SKM-1 treated with dmso at 0.1 percent for 144 hours (cell line): ENCODE data around the gene GRB10.

ENCODE experiments used
- DNase-seq: peaks from one replicate; lab custom pipeline; 2025; ENCODE audit not compliant: unreplicated experiment; lab: John Stamatoyannopoulos, UW

GRB10 gene

DNA sequence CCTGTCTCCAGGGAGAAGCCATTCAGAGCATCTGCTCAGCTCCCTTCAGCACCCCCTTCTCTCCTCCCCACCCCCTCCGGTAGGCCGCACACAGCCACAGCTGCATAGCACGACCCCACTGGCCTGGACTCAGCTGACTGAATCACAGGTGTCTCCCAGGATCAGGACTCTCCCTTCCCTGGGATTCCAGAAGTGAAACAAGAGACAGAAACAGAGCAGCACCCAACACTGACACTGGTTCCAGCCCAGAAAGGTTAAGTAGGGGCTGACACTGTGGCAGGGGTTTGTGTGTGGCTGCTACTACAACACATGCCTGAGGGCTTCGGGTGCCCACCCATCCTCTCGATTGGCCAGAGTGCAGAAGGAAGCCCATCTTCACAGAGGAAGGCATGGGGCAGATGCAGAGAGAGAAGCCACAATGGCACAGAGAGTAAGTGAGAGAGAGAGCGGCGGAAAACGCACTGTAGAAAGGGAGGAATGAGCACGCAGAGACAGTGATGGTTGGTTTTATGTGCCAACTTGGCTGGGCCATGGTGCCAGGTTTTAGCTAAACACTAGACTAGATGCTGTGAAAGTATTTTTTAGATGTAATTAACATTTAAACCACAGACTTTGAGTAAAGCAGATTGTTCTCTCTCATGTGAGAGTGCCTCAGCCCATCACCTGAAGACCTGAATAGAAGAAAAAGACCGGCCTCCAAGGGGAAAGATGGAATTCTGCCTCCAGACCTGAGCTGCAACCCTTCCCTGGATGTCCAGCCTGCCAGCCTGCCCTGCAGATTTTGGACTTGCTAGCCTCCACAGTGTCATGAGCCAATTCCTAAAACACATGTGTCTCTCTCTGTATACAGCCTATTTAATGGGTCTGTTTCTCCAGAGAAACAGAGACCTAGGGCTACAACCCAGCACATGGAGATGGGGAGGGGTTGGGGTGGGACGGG, 107.5 kb downstream of the GRB10 start:
- DNase-seq, result no peak

DNA sequence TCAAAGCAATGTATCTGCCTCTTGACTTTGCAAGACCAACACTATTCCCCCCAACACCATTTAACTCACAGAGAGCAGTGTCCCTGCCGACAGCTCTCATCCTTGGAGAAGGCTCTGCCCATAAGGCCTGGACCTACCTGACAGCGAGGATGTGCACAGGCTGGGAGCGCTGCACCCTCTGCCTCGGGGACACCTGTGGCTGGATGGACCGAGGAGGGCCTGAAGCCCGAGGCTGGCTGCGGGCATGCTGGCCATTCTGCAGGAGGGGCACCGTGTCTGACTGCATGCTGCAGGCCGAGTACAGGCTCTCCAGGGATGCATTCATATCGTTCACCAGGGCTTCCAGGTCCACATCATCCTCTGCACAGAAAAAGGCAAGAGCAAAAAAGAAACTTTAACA, 108.4 kb downstream of the GRB10 start:
- DNase-seq, result no peak

DNA sequence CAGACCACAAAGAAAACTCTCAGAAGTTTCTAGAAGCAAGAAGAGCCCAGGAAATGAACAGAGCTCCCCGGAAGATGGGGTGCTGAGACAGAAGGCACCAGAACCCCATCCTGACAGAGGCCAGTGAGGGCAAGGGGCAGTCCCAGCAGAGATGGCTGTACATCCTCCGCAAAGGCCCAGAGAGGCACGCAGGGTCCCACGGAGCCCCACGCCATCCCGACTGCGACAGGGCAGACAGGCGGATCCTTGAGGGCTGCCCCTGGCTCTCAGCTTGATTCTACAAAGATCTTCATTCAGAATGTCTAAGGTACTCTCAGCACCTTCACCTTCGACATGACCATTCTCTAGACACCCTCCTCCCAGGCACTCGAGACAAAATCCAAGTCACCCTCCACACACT, 109.6 kb downstream of the GRB10 start:
- no peak for DNase-seq

DNA sequence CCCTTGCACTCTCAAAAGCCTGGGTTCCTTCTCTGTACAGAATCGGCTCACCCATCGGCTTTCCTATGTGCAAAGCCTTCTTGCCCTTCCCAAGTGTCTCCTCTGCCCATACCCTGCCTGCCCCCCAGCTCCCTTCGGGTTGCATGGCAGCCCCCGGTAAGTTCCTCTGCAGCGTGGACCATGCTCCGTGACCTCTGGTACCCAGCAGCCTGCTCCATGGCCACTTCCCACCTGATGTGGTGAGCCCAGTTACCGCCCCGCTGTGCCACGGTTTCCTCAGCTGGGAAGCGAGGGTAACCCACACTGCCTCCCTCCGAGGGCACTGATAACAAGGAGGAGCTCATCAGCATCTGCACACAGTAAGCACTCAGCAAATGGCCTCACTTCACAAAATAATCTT, 110.7 kb downstream of the GRB10 start:
- DNase-seq, result no peak

DNA sequence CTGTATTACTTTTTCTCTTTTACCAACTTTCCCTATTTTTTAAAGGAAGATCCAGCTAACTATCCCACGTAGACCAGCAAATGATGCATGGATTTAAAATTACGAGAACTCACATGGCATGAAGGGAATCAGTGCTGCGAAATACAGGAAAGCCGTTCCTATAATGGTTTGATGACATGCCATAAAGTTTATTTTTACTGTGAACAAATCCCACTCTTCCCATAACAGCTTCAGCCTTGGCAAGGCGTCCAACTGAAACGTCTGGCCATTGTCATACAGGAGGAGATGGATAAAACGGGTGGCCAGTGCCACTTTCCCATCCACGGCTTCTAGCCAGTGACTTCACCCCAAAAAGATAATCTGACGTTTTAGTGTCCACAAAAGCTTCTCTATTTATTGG, 111.3 kb downstream of the GRB10 start:
- DNase-seq, result no peak

DNA sequence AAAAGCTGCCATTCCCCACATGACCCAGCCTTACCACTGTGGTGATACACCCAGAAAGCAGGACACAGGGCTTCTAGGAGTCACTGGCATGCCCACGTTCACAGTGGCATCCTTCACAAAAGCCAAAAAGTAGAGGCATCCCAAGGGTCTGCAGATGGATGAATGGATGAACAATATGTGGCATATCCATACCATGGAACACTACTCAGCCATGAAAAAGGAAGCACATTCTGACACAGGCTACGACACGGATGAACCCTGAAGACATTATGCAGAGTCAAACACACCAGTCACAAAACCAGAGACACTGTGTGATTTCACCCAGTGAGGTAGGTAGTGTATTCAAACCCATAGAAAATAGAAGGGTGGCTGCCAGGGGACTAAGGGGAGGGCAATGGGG, 112.8 kb downstream of the GRB10 start:
- no peak for DNase-seq

DNA sequence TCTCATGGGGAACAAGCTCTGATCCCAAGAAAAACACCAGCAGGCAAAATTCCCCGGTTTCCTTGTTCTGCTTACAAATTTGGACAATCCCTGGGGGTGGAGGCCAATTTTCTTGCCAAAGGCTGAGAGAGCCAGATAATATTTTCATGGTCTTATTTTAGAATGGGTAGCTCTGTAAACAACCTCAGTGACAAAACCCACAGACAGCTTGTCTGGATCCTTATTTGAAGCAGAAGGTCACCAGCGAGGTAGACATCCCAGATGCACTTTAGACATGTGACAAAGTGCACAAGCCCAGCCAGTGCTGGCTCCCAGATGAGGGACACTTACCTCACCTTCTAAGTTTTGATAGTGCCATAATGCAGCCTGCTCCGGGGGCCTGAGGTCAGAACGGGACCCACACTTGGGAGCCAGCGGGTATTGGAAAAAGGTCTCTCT, 114.9 kb downstream of the GRB10 start:
- no peak for DNase-seq

DNA sequence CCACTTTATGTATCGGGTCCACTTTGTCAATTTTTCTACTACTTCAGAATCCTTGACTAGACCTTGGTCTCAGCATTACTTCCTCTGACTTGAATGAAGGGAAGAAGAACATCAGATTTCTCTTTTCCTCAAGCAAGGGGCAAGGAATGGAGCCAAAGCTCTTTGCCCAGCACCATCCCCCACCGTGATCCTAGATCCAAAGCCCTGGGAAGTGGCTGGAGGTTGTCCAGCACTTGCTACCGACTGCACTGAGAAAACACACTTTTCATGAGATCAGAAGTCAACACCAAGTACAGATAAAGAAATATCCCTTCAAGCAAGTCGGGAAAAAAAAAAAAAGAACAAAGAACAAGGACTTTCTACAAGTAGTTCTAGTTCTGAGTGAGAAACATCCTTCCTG, 115.4 kb downstream of the GRB10 start:
- no peak for DNase-seq

DNA sequence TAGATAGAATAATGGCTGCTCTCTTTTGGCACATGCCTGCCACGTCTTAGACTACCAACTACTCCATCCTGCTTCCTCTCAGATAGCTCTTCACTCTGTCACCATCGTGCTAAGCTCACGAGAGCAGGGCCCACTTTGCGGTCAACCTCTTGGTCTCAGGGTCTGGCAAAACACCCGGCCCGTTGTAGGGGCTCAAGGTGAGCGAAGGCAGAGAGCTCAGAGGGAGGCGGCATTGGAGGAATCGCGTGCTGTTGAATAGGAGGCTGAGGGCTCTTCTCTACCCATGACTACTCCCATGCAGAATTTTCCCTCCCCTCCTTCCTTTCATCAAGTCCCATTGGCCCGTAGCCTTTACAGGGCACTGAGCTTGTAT, 116.6 kb downstream of the GRB10 start:
- no peak for DNase-seq

DNA sequence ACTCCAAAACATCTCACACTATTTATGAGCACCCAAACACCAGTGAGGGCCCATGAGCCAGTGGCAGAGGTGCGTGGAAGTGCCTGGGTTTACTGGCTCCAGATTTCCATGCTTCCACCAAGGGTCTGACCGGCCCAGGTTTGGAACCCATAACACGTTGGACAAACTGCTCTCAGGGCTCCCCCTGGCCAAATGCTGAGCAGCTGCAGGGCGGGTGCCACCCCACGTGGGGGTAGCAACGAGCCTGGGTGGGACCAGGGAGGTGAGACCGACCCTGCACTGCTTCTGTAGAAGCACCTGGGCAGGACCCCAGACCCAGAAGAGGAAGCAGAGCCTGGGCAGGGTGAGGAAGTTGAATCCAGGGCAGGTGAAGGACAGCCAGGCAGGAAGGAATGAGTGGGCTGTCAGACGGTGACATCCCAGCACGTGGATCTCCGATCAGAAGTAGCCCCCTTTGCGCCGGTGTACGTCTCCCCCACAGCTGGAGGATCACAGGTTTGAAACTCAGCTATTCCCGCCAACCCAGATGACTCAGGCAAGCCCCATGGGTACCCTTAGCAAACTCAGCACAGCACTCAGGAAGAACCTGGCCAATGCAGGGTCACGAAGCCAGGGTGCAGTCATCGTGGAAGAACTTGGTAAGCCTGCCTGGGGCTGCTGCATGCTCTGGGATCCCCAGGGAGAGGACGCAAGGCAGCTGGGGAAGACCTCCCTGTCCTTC, 117.1 kb downstream of the GRB10 start:
- no peak for DNase-seq

DNA sequence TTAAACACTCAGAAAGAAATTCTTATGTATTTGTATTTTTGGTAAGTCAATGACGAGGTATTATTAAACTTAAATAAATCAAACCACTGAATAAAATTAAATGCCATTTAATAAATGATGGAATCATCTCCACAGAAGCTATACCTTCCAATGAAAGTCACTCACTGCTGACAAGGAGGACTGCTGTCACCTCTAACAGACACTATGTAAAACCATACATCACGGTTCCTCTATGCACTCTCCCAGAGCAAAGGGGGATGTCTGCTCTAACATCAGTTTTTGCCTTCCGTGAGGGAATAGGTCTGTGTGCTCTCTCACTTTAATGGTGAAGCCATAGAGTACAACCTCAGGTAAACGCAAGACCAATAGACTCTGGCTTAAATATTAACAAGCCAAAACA, 117.8 kb downstream of the GRB10 start:
- no peak for DNase-seq

DNA sequence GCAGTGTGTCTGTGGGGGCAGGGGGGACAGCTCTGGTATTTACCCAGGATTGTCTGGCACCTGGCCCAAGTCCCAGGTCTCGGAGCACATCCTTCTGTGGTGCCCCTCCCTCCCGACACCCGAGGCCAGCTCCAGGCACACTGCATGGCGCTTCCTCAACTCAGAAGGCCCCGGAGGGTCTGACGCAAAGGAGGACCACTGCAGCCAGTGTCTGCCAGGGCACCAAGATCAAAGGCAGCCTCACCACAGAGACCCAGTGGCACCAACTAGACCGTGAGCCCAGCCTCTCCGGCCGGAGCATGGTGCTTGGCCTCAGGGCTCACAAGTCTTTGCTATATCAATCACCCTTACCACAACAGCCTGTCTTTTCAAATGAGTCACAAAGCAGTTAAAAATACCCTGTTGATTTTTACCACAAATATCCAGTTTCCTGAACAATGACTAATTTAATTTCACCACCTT, 118.2 kb downstream of the GRB10 start:
- DNase-seq, result no peak

DNA sequence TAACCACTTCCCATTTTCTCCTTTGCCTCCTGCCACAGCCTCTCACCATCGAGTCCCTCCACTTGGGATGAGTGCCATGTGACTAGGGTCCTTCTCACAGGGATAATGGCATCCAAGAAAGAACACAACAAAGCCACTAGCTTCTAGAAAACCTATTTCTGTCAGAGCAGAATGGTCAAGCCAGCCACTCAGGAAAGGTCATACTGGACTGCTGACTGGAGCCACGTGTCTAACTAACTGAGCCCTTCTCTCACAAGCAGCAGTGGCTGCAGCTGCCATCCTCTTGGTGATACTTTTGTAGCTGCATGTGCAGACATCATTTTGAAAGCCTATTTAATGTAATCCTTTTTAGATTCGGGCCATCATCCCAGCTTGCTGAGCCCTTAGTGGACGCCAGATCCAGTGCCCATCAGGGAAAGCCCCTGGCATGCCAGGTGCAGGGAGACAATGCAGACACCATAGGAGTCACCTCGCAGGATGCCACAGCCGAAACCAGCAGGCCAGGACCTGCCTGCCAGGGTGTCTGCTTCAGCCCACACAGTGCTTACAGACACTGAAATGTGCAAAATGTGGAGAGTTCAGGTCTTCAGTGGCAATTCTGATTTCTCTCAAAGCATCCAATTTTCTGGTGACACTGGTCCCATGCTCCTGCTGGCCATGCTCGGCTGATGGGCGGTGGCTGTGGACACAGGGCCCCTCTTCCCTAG, 119.1 kb downstream of the GRB10 start:
- no peak for DNase-seq

DNA sequence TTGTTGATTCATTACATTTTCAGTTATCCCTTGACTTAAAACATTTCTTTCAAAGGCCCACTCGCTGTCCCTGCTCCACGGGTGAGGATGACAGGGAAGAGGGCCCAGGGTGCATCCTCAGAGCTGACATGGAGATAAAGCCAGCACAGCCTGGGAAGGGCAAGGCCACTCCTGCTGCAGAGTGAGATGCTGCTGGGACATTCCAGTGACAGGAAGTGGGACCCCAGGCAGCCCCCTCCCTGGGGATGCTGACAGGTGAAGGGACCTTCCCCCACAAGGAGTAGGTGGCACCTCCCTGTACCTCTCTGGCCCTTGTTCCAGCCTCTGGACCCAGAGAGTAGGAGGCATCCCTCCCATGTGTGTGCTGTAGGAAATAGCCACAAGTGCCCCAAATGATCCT, 119.7 kb downstream of the GRB10 start:
- DNase-seq, result no peak

DNA sequence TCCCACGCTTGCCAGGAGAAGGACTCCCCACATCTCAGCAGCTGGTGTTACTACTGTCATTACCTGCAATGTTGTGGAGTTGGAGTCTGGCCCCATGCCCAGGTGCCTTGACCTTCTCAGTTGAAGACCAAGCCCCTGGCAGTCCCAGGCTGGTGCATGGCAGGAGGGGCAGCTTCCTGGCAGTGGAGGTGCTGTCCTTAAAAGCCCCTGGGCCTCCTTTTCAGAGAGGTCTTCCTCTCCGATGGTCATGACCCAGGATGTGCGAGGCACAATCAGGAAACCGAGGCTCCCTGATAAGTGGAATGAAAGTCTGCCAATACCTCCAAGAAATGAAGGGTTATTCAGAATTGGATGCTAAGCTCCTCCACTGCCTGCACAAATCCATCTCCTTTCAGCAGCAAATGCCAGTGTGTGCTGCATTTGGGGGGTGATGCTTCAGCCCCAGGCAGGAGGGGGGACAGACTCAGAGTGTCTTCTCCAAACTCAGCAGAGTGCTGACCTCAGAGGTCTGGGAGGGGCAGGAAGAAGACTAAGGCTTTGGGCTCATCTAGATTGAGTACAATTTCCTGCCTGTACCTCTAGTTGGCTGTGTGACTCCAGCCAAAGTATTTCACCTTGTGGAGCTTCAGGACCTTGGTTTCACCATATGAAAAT, 120.5 kb downstream of the GRB10 start:
- no peak for DNase-seq

DNA sequence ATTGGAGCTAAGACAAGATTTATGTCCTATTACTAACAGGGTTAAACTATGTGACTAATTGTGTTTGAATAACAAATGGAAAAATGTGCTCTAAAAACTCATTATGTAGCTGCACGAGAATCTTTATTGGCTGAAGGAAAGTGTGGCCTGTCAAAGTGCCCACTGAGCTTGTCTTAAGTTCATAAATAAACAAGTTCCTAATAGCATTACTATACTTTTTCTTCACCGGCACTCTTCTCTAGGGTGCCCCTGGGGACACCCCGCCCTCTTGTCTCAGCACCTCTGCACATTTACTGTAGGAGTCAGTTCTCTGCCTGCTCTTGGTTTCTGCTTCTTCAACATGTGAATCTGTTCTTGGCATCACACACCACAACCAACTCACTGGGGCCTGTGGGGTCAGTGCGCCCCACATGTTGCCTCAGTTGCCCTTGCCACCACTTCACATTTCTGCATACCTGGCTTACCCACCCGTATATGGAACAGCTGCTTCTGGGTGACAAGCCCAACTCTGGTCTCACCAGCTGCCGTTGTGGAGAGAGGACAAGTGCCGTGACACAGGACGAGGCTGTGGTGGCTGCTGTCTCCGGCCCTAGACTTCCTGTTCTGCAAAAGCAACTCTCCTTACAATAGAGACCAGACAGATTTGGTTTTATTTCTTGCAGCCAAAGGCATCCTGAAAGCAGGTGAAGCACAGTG, 121.2 kb downstream of the GRB10 start:
- no peak for DNase-seq

DNA sequence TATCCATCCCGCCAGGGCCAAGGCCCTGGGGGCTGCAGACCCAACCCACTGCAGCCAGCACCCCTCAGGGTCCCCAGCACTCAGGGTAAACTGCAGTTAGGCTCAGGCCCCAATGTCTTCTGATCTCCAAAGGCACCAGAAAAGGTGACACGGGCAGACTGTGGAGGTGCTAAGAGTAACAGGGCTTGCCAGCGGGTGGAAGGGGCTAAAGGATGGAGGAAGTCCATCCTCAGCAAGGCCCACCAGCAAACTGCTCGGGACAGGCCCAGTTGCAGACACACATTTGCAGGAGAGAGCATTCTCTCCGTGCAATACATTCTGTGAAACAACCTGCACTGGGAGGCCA, 121.9 kb downstream of the GRB10 start:
- no peak for DNase-seq

DNA sequence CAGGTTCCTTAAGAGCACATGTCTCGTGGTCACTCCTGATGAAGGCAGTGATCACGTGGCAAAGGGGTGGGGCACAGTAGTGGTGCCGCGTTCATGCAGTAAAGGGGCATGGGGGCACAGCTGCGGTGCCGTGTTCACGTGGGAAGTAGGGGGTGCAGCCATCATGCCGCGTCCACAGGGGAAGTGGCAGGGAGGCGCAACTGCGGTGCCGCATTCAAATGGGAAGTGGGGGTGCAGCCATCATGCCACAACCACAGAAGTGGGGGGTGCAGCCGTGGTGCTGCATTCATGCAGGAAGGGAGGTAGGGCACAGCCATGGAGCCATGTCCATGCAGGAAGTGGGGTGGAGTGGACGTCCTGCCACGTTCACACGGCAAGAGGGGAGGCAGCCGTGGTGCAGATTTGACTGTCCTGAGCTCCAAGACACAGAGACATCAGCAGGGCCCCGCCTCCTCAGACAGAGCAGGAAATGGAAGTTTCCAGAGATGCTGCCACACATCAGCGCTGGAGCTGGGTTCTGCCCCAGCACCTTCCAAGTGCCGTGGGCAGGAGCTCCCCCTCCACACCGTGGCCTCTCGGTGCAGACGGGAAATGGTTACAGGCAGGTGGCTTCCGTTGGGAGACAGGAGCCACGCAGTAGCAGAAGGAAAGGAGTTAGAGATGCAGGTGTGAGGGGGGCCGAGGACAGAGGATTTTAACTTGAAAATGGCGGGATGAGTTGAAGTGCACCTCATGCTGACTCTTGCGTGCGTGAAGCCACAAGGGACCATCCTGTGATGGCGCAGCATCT, 122.5 kb downstream of the GRB10 start:
- DNase-seq, result no peak

DNA sequence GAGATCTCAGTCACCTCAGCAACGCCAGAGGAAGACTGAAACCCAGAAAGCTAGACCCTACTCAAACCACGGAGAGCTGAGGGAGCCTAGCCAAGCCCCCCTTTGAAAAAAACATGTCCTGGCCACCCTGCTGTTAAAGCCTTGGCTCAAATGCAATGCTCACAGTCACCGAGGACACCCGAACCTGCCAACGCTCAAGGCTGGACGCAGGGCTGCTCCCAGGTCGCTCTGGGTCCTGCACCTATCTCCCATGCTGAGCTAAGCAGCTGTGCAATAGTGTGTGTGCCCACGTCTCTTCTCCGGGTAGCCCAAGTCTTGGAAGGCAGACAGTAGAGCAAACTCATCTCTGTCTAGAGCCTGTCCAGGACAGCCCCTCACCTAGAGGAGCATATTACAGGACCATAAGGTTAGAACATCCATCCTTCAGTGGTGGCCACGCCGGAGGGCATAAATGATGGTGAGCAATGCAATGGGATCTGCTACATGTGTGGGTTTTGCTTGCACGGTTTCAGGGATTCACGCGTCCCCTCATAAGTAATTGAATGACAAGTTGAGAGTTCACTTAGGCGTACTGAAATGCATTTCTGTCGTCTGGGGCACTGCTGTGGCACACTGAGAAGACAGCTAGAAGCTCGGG, 123.2 kb downstream of the GRB10 start:
- no peak for DNase-seq
